B cell (primary cell): Measurements from ENCODE around the gene ACSM2B. TPM values are rescaled to one million over a fixed set of nuclear protein-coding genes. Genes with fewer than 3 reads are reported as not detected.

Experiments
- polyA plus RNA-seq: library from polyadenylated mRNA; depleted of rRNA; stranded (reverse); fragments of >200 nt; gene quantifications from 2 replicates; pipeline ENCODE4 v1.2.3, GENCODE V29; 2012
- small RNA-seq: library from RNA; depleted of rRNA; stranded (forward); fragments of <200 nt; gene quantifications from one replicate; pipeline ENCODE3, GENCODE V24; 2012; ENCODE audit warnings: low replicate concordance, low read depth; ENCODE audit not compliant: insufficient read length
- total RNA-seq, 2 donors: library from RNA; stranded (reverse); fragments of 120-200 nt in 1 of 2; gene quantifications; 1 replicate in 1 of 2; 2 replicates in 1 of 2; pipeline versions ENCODE4 v1.2.3 to v1.2.4, GENCODE V29; 2013 to 2022

ACSM2B gene
- total and polyA plus RNA-seq, 2 donors (not counting 1 experiment from before 2014, with no cell fraction given), result not detected

Small RNAs within 50 kb of the gene (small RNA-seq; reads per million reads assigned to genes)
- gene AC141273.3, result not detected

Other genes starting within 250 kb of the ACSM2B start
- not detected in 2 replicates for gene GP2, start 248.9 kb downstream of the ACSM2B start, total RNA-seq
- gene GP2, start 248.9 kb downstream of the ACSM2B start, polyA plus RNA-seq, result not detected in 2 replicates
- gene UMOD, start 223.7 kb downstream of the ACSM2B start, total RNA-seq, result not detected in 2 replicates
- gene UMOD, start 223.7 kb downstream of the ACSM2B start, polyA plus RNA-seq, result not detected in 2 replicates
- not detected in 2 replicates for gene PDILT, start 171.6 kb downstream of the ACSM2B start, total RNA-seq
- gene PDILT, start 171.6 kb downstream of the ACSM2B start, polyA plus RNA-seq, result not detected in 2 replicates
- gene ACSM5, start 166.8 kb downstream of the ACSM2B start, total RNA-seq, result not detected in 2 replicates
- gene ACSM5, start 166.8 kb downstream of the ACSM2B start, polyA plus RNA-seq, result not detected in 2 replicates
- gene ACSM2A, start 124.8 kb downstream of the ACSM2B start, total RNA-seq, result not detected in 2 replicates
- gene ACSM2A, start 124.8 kb downstream of the ACSM2B start, polyA plus RNA-seq, result not detected in 2 replicates
- gene ACSM1, start 121.3 kb upstream of the ACSM2B start, total RNA-seq, result 0.99 and 2.1 TPM in 2 replicates
- 0.72 and 0.89 TPM in 2 replicates for gene ACSM1, start 121.3 kb upstream of the ACSM2B start, polyA plus RNA-seq
- 52.5 and 54.3 TPM in 2 replicates for gene THUMPD1, start 165.5 kb upstream of the ACSM2B start, total RNA-seq
- gene THUMPD1, start 165.5 kb upstream of the ACSM2B start, polyA plus RNA-seq, result 72.6 and 87.1 TPM in 2 replicates
- 76.3 and 84.2 TPM in 2 replicates for gene ACSM3, start 187.6 kb upstream of the ACSM2B start, total RNA-seq
- gene ACSM3, start 187.6 kb upstream of the ACSM2B start, polyA plus RNA-seq, result 3.6 and 6.3 TPM in 2 replicates
- 3.9 and 4.9 TPM in 2 replicates for gene ERI2, start 230.1 kb upstream of the ACSM2B start, total RNA-seq
- gene ERI2, start 230.1 kb upstream of the ACSM2B start, polyA plus RNA-seq, result 1.2 and 1.6 TPM in 2 replicates
- 0.97 and 1.3 TPM in 2 replicates for gene REXO5, start 230.2 kb upstream of the ACSM2B start, total RNA-seq
- 0.10 and 0.42 TPM in 2 replicates for gene REXO5, start 230.2 kb upstream of the ACSM2B start, polyA plus RNA-seq